K562 (cell line): ENCODE data around the gene PTPRU. TPM values are rescaled to one million over a fixed set of nuclear protein-coding genes. Genes with fewer than 3 reads are reported as not detected.

Experiments used
- ADNP ChIP-seq: fragments of 200-800 bp; sonication (Bioruptor generic); IDR thresholded peaks from 2 replicates; pipeline ENCODE4 v1.6.1; 2016; ENCODE audit warnings: missing genetic modification characterization, missing compliant biosample characterization
- BCOR ChIP-seq: fragments of 450-650 bp; IDR thresholded peaks from 2 replicates; pipeline ENCODE4 v1.6.1; 2016
- EGR1 ChIP-seq: fragments of 450-650 bp; conservative IDR thresholded peaks from 2 replicates; pipeline ENCODE4 v1.6.1; 2017; ENCODE audit warnings: mild to moderate bottlenecking
- ETV6 ChIP-seq, 3 experiments: fragments of 150-350 bp in 1 of 3; sonication (generic) in 1 of 3; formaldehyde crosslinking in 1 of 3; IDR thresholded peaks; 2 replicates each; pipeline versions ENCODE4 v1.6.1 to v1.8.0; 2014 to 2022; ENCODE audit warnings: borderline replicate concordance in 2 of 3, low read depth in 2 of 3, antibody characterized with exemption in 1 of 3, low read length in 1 of 3, mild to moderate bottlenecking in 1 of 3, missing genetic modification reagents in 1 of 3
- GABPA ChIP-seq: fragments of 200-800 bp; sonication (Bioruptor generic); conservative IDR thresholded peaks from 2 replicates; pipeline ENCODE4 v1.6.1; 2016; ENCODE audit warnings: low read depth, missing genetic modification characterization, missing compliant biosample characterization
- GABPB2 ChIP-seq: fragments of 250-450 bp; sonication (Bioruptor Pico); conservative IDR thresholded peaks from 2 replicates; pipeline ENCODE4 v1.5.1; 2021; ENCODE audit warnings: mild to moderate bottlenecking
- HMGN3 ChIP-seq: IDR thresholded peaks from 2 replicates; pipeline ENCODE4 v1.6.1; 2011; ENCODE audit warnings: borderline replicate concordance, low read depth, mild to moderate bottlenecking, mixed read lengths, low read length; ENCODE audit not compliant: insufficient read length; ENCODE audit errors: extremely low read depth
- MTA3 ChIP-seq: fragments of 450-650 bp; formaldehyde crosslinking; IDR thresholded peaks from 2 replicates; pipeline ENCODE4 v1.6.1; 2017; ENCODE audit warnings: mild to moderate bottlenecking, borderline replicate concordance
- MXD1 ChIP-seq: fragments of 250-450 bp; sonication (Bioruptor Pico); IDR thresholded peaks from 2 replicates; pipeline ENCODE4 v1.8.0; 2021; ENCODE audit warnings: borderline replicate concordance, mild to moderate bottlenecking, moderate library complexity; ENCODE audit not compliant: poor library complexity, severe bottlenecking
- MYC ChIP-seq, 2 experiments: fragments of 250-450 bp in 1 of 2; sonication (Bioruptor Pico) in 1 of 2; IDR thresholded peaks; 2 replicates each; pipeline versions ENCODE4 v1.5.1 to v1.6.1; 2012 to 2021; ENCODE audit warnings: low read depth in 2 of 2, borderline replicate concordance in 1 of 2, improper control_type of control experiment in 1 of 2, low read length in 1 of 2, mild to moderate bottlenecking in 1 of 2, moderate library complexity in 1 of 2
- PCBP1 ChIP-seq: fragments of 200-400 bp; formaldehyde crosslinking; IDR thresholded peaks from 2 replicates; pipeline ENCODE4 v1.6.1; 2018; ENCODE audit warnings: mild to moderate bottlenecking, low read depth, low read length; ENCODE audit not compliant: poor library complexity, severe bottlenecking
- POLR2G ChIP-seq: fragments of 200-400 bp; formaldehyde crosslinking; IDR thresholded peaks from 2 replicates; pipeline ENCODE4 v1.6.1; 2017; ENCODE audit warnings: low read depth, mild to moderate bottlenecking, antibody characterized with exemption, low read length, moderate library complexity
- SMARCA5 ChIP-seq: fragments of 450-650 bp; IDR thresholded peaks from 2 replicates; pipeline ENCODE4 v1.6.1; 2016
- ZNF212 ChIP-seq: fragments of 450-650 bp; formaldehyde crosslinking; IDR thresholded peaks from 2 replicates; pipeline ENCODE4 v1.4.0; 2020; ENCODE audit warnings: mild to moderate bottlenecking
- ZNF354B ChIP-seq: fragments of 250-450 bp; sonication (Bioruptor Pico); IDR thresholded peaks from 2 replicates; pipeline ENCODE4 v1.4.0; 2020
- ZNF445 ChIP-seq: fragments of 250-450 bp; sonication (Bioruptor Pico); IDR thresholded peaks from 2 replicates; pipeline ENCODE4 v1.4.0; 2020; ENCODE audit warnings: low read depth, mild to moderate bottlenecking, moderate library complexity
- ZNF740 ChIP-seq, 3 experiments: fragments of 200-800 bp in 1 of 3; sonication (Bioruptor generic) in 1 of 3; sonication (generic) in 1 of 3; formaldehyde crosslinking in 1 of 3; IDR thresholded peaks; 2 replicates each; pipeline versions ENCODE4 v1.6.1 to v1.8.0; 2016 to 2022; ENCODE audit warnings: mild to moderate bottlenecking in 2 of 3, missing compliant biosample characterization in 2 of 3, missing genetic modification characterization in 2 of 3, missing genetic modification reagents in 1 of 3
- ZNF830 ChIP-seq: fragments of 250-450 bp; sonication (Bioruptor Pico); IDR thresholded peaks from 2 replicates; pipeline ENCODE4 v1.5.0; 2021; ENCODE audit warnings: mild to moderate bottlenecking
- polyA plus RNA-seq, 8 experiments: library from polyadenylated mRNA; depleted of rRNA in 4 of 8; stranded (reverse) in 5 of 8; unstranded in 3 of 8; fragments of >200 nt; fragmentation: Nextera tagmentation in 2 of 8; fragmentation: Illumina TruSeq in 1 of 8; extraction: Ambion mirVana in 2 of 8; extraction: Trizol in 1 of 8; gene quantifications; 2 replicates each; pipeline versions ENCODE4 v1.2.1 to v1.2.3, GENCODE V29; 2011 to 2014; ENCODE audit warnings: inconsistent platforms in 1 of 8, missing spikeins in 1 of 8
- total RNA-seq, 7 experiments: library from RNA; depleted of rRNA in 6 of 7; stranded (reverse); fragments of >200 nt in 6 of 7; fragmentation: Illumina TruSeq in 2 of 7; extraction: Trizol in 2 of 7; gene quantifications; 2 replicates each; pipeline versions ENCODE4 v1.2.1 to v1.2.3, GENCODE V29; 2011 to 2021; ENCODE audit warnings: low replicate concordance in 1 of 7
- TF ChIP-seq, protein P1 (sequence below), 3 experiments: fragments of 200-800 bp in 1 of 3; fragments of 250-450 bp in 1 of 3; fragments of 450-650 bp in 1 of 3; sonication (Bioruptor Pico) in 1 of 3; sonication (Bioruptor generic) in 1 of 3; formaldehyde crosslinking in 1 of 3; IDR thresholded peaks; 2 replicates each; pipeline versions ENCODE4 v1.6.1 to v1.8.0; 2016 to 2022; ENCODE audit warnings: mild to moderate bottlenecking in 2 of 3, missing genetic modification characterization in 2 of 3, missing compliant biosample characterization in 1 of 3, moderate library complexity in 1 of 3

PTPRU gene
- total and polyA plus RNA-seq, 9 of the 15 experiments (the other 6 are each of a cell fraction or from before 2014, with no cell fraction given), result 0.01 to 2.9 (median 1.0) TPM

GRCh38 chr1:29230553-29231378 lies 5.6 kb upstream of the PTPRU start, which contains the start of gene MECR (continued):
- TF ChIP-seq, protein P1, sequence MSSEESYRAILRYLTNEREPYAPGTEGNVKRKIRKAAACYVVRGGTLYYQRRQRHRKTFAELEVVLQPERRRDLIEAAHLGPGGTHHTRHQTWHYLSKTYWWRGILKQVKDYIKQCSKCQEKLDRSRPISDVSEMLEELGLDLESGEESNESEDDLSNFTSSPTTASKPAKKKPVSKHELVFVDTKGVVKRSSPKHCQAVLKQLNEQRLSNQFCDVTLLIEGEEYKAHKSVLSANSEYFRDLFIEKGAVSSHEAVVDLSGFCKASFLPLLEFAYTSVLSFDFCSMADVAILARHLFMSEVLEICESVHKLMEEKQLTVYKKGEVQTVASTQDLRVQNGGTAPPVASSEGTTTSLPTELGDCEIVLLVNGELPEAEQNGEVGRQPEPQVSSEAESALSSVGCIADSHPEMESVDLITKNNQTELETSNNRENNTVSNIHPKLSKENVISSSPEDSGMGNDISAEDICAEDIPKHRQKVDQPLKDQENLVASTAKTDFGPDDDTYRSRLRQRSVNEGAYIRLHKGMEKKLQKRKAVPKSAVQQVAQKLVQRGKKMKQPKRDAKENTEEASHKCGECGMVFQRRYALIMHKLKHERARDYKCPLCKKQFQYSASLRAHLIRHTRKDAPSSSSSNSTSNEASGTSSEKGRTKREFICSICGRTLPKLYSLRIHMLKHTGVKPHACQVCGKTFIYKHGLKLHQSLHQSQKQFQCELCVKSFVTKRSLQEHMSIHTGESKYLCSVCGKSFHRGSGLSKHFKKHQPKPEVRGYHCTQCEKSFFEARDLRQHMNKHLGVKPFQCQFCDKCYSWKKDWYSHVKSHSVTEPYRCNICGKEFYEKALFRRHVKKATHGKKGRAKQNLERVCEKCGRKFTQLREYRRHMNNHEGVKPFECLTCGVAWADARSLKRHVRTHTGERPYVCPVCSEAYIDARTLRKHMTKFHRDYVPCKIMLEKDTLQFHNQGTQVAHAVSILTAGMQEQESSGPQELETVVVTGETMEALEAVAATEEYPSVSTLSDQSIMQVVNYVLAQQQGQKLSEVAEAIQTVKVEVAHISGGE (CRISPR knock-in tag; IDR thresholded peaks at IDR 0.05), result peak in 1 of 3 experiments; percentile 58; a peak in 1 of 6 replicates
- TF ChIP-seq MTA3, result peak; percentile 87; the same call in 1 of the 2 replicates
- peak; percentile 38; the same call in 1 of the 2 replicates for TF ChIP-seq EGR1
- TF ChIP-seq ZNF212 (CRISPR knock-in tag), result no peak
- TF ChIP-seq POLR2G, result peak; percentile 96
- TF ChIP-seq ETV6 (IDR thresholded peaks at IDR 0.05; ENCODE audit: borderline replicate concordance in 1 of 2, low read depth in 2 of 2, low read length in 1 of 2), result no peak
- TF ChIP-seq ETV6 (CRISPR knock-in tag; IDR thresholded peaks at IDR 0.05; ENCODE audit: borderline replicate concordance), result peak; percentile 76; the same call in 1 of the 2 replicates
- peak; percentile 99 for TF ChIP-seq BCOR
- peak; percentile 88; the same call in 1 of the 2 replicates for TF ChIP-seq ZNF830 (CRISPR knock-in tag)
- no peak for TF ChIP-seq GABPB2 (CRISPR knock-in tag)
- TF ChIP-seq ADNP, result peak; percentile 5; the same call in 1 of the 2 replicates
- TF ChIP-seq ZNF740 (CRISPR knock-in tag; IDR thresholded peaks at IDR 0.05), result 0 out of 2 replicates have a peak, but pooled peaks have one; percentile 48
- no peak for TF ChIP-seq ZNF740 (tag; IDR thresholded peaks at IDR 0.05)
- no peak for TF ChIP-seq ZNF445
- TF ChIP-seq PCBP1, result peak; percentile 50
- peak; percentile 95 for TF ChIP-seq HMGN3
- no peak for TF ChIP-seq ZNF354B (CRISPR knock-in tag)
- TF ChIP-seq GABPA (tag), result peak; percentile 40; the same call in 1 of the 2 replicates
- peak; percentile 99 for TF ChIP-seq MYC (IDR thresholded peaks at IDR 0.05; ENCODE audit: low read depth, low read length)
- peak; percentile 87; the same call in 1 of the 2 replicates for TF ChIP-seq MYC (CRISPR knock-in tag; IDR thresholded peaks at IDR 0.05; ENCODE audit: borderline replicate concordance, low read depth)
- TF ChIP-seq SMARCA5, result peak; percentile 90; the same call in 1 of the 2 replicates
- TF ChIP-seq MXD1 (CRISPR knock-in tag), result peak; percentile 81
